Measurements from ENCODE around the gene ADAMTS12. TPM values are rescaled to one million over a fixed set of nuclear protein-coding genes. Genes with fewer than 3 reads are reported as not detected.

Gene ADAMTS12
- polyA plus RNA-seq, 1 of the 3 experiments (the other 2 are of a cell fraction), result 2.5 TPM

- Histone ChIP-seq H3K27ac (ENCODE audit: low read depth in 2 of 2, low read length in 1 of 2) (no peak overlapping the region), H3K36me3 (replicated peaks in 1 of 2; ENCODE audit: control insufficient read depth in 1 of 2, insufficient read depth in 2 of 2, low read length in 1 of 2) (no peaks in the 10 kb centered on the region), H2AFZ (ENCODE audit: low read depth) (no peak overlapping the region), H3K4me3 (ENCODE audit: low read depth in 2 of 2, low read length in 1 of 2) (no peak overlapping the region), H3K9ac (no peak overlapping the region), H3K27me3 (ENCODE audit: insufficient read depth) (no peaks in the 10 kb centered on the region), H3K4me2 (no peak overlapping the region), H3F3A (replicated peaks; ENCODE audit: insufficient read depth) (no peaks in the 10 kb centered on the region), H4K20me1 (ENCODE audit: insufficient read depth) (no peaks in the 10 kb centered on the region), H3K79me2 (ENCODE audit: insufficient read depth) (no peaks in the 10 kb centered on the region), H3K9me2 (no peaks in the 10 kb centered on the region), H3K9me3 (no peaks in the 10 kb centered on the region), H3K4me1 (ENCODE audit: control insufficient read depth in 1 of 2, insufficient read depth in 2 of 2, low read depth in 1 of 2, low read length in 1 of 2) (no peaks in the 10 kb centered on the region)
- ChIA-PET CTCF (interaction anchor here (0.7 kb wide), 1 partner anchor 277 kb away, joined by 3 read pairs; no protein-coding TSS in a partner anchor), POLR2A (no interaction called here)
- WGBS (ENCODE audit: low lambda C conversion rate), result 36% methylated on average over 2 of the region's 2 CpGs
- DNase-seq, result no peak
- TF ChIP-seq FOSL2 (IDR thresholded peaks at IDR 0.05; ENCODE audit: borderline replicate concordance, low read depth), result no peak
These were observed 115.6 kb downstream of the ADAMTS12 start for GRCh38 chr5:33776151-33776660.

- no peaks in the 10 kb centered on the region for H3K9me3 ChIP-seq
- no peaks in the 10 kb centered on the region for H3K4me1 ChIP-seq (ENCODE audit: control insufficient read depth in 1 of 2, insufficient read depth in 2 of 2, low read depth in 1 of 2, low read length in 1 of 2)
- H3K27me3 ChIP-seq (ENCODE audit: insufficient read depth), result no peaks in the 10 kb centered on the region
- no peaks in the 10 kb centered on the region for H3K79me2 ChIP-seq (ENCODE audit: insufficient read depth)
- no peaks in the 10 kb centered on the region for H4K20me1 ChIP-seq (ENCODE audit: insufficient read depth)
- H3K27ac ChIP-seq (ENCODE audit: low read depth in 2 of 2, low read length in 1 of 2), result no peak overlapping the region
- H3K4me2 ChIP-seq, result no peak overlapping the region
- H3F3A ChIP-seq (replicated peaks; ENCODE audit: insufficient read depth), result no peaks in the 10 kb centered on the region
- no peak overlapping the region for H3K9ac ChIP-seq
- 43% methylated on average over 1 of the region's 1 CpG for WGBS (ENCODE audit: low lambda C conversion rate)
- no peaks in the 10 kb centered on the region for H3K9me2 ChIP-seq
- DNase-seq, result no peak
- H2AFZ ChIP-seq (ENCODE audit: low read depth), result no peak overlapping the region
- no peaks in the 10 kb centered on the region for H3K36me3 ChIP-seq (replicated peaks in 1 of 2; ENCODE audit: control insufficient read depth in 1 of 2, insufficient read depth in 2 of 2, low read length in 1 of 2)
- POLR2A ChIA-PET, result no interaction called here
- CTCF ChIA-PET, result interaction anchor here (0.6 kb wide), 1 partner anchor 32 kb away, joined by 3 read pairs; no protein-coding TSS in a partner anchor
- no peak for TF ChIP-seq TEAD4 (IDR thresholded peaks at IDR 0.05; ENCODE audit: borderline replicate concordance, insufficient read depth)
- no peak for TF ChIP-seq ELF1 (IDR thresholded peaks at IDR 0.05)
- TF ChIP-seq FOXM1 (IDR thresholded peaks at IDR 0.05; ENCODE audit: low read depth), result no peak
- no peak overlapping the region for H3K4me3 ChIP-seq (ENCODE audit: low read depth in 2 of 2, low read length in 1 of 2)
These were observed 117.4 kb downstream of the ADAMTS12 start for GRCh38 chr5:33774341-33774740.

- Histone ChIP-seq H3K79me2 (ENCODE audit: insufficient read depth) (no peaks in the 10 kb centered on the region), H3K36me3 (replicated peaks in 1 of 2; ENCODE audit: control insufficient read depth in 1 of 2, insufficient read depth in 2 of 2, low read length in 1 of 2) (no peaks in the 10 kb centered on the region), H3K4me3 (ENCODE audit: low read depth in 2 of 2, low read length in 1 of 2) (no peak overlapping the region), H3K9me3 (no peaks in the 10 kb centered on the region), H3K4me2 (no peak overlapping the region), H3K27me3 (ENCODE audit: insufficient read depth) (no peaks in the 10 kb centered on the region), H3K9me2 (no peaks in the 10 kb centered on the region), H3K27ac (ENCODE audit: low read depth in 2 of 2, low read length in 1 of 2) (no peak overlapping the region), H4K20me1 (ENCODE audit: insufficient read depth) (no peaks in the 10 kb centered on the region), H3K4me1 (ENCODE audit: control insufficient read depth in 1 of 2, insufficient read depth in 2 of 2, low read depth in 1 of 2, low read length in 1 of 2) (no peaks in the 10 kb centered on the region; a peak in 1 of 4 replicates), H3F3A (replicated peaks; ENCODE audit: insufficient read depth) (no peaks in the 10 kb centered on the region), H3K9ac (no peak overlapping the region), H2AFZ (ENCODE audit: low read depth) (no peak overlapping the region)
- DNase-seq, result no peak
- ChIA-PET CTCF (no interaction called here), POLR2A (no interaction called here)
- 0% methylated on average over 2 of the region's 2 CpGs for WGBS (ENCODE audit: low lambda C conversion rate)
- no peak for TF ChIP-seq EZH2phosphoT487 (IDR thresholded peaks at IDR 0.05; ENCODE audit: borderline replicate concordance, low read depth)
- TF ChIP-seq TAF1 (IDR thresholded peaks at IDR 0.05; ENCODE audit: borderline replicate concordance, low read depth, low read length), result no peak
- no peak for TF ChIP-seq GATA2 (CRISPR knock-in tag; IDR thresholded peaks at IDR 0.05)
- TF ChIP-seq EP300 (IDR thresholded peaks at IDR 0.05; ENCODE audit: borderline replicate concordance in 1 of 2, low read depth in 1 of 2, low read length in 1 of 2), result no peak
- no peak for TF ChIP-seq CTCF (IDR thresholded peaks at IDR 0.05)
- TF ChIP-seq, protein P1, sequence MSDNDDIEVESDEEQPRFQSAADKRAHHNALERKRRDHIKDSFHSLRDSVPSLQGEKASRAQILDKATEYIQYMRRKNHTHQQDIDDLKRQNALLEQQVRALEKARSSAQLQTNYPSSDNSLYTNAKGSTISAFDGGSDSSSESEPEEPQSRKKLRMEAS (IDR thresholded peaks at IDR 0.05; ENCODE audit: low read depth), result no peak
- no peak for TF ChIP-seq USF2 (IDR thresholded peaks at IDR 0.05; ENCODE audit: borderline replicate concordance, low read depth, low read length)
- TF ChIP-seq MEF2A (IDR thresholded peaks at IDR 0.05; ENCODE audit: borderline replicate concordance, low read depth), result no peak
- no peak for TF ChIP-seq SIN3A (IDR thresholded peaks at IDR 0.05; ENCODE audit: borderline replicate concordance, low read depth, low read length)
- TF ChIP-seq, protein P2, sequence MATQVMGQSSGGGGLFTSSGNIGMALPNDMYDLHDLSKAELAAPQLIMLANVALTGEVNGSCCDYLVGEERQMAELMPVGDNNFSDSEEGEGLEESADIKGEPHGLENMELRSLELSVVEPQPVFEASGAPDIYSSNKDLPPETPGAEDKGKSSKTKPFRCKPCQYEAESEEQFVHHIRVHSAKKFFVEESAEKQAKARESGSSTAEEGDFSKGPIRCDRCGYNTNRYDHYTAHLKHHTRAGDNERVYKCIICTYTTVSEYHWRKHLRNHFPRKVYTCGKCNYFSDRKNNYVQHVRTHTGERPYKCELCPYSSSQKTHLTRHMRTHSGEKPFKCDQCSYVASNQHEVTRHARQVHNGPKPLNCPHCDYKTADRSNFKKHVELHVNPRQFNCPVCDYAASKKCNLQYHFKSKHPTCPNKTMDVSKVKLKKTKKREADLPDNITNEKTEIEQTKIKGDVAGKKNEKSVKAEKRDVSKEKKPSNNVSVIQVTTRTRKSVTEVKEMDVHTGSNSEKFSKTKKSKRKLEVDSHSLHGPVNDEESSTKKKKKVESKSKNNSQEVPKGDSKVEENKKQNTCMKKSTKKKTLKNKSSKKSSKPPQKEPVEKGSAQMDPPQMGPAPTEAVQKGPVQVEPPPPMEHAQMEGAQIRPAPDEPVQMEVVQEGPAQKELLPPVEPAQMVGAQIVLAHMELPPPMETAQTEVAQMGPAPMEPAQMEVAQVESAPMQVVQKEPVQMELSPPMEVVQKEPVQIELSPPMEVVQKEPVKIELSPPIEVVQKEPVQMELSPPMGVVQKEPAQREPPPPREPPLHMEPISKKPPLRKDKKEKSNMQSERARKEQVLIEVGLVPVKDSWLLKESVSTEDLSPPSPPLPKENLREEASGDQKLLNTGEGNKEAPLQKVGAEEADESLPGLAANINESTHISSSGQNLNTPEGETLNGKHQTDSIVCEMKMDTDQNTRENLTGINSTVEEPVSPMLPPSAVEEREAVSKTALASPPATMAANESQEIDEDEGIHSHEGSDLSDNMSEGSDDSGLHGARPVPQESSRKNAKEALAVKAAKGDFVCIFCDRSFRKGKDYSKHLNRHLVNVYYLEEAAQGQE (IDR thresholded peaks at IDR 0.05; ENCODE audit: low read depth, low read length), result no peak
- no peak for TF ChIP-seq RXRA (IDR thresholded peaks at IDR 0.05; ENCODE audit: borderline replicate concordance, low read depth)
- TF ChIP-seq ELF1 (IDR thresholded peaks at IDR 0.05), result no peak
These were observed 119.4 kb downstream of the ADAMTS12 start for GRCh38 chr5:33772380-33772897.

All from SK-N-SH (cell line).